ENCODE measurements around the gene POLE. TPM values are rescaled to one million over a fixed set of nuclear protein-coding genes. Genes with fewer than 3 reads are reported as not detected.

The POLE gene
- total RNA-seq, 4 donors from 2014 or later: 25.8 to 66.0 (median 36.9) TPM

- TF ChIP-seq, protein P1, sequence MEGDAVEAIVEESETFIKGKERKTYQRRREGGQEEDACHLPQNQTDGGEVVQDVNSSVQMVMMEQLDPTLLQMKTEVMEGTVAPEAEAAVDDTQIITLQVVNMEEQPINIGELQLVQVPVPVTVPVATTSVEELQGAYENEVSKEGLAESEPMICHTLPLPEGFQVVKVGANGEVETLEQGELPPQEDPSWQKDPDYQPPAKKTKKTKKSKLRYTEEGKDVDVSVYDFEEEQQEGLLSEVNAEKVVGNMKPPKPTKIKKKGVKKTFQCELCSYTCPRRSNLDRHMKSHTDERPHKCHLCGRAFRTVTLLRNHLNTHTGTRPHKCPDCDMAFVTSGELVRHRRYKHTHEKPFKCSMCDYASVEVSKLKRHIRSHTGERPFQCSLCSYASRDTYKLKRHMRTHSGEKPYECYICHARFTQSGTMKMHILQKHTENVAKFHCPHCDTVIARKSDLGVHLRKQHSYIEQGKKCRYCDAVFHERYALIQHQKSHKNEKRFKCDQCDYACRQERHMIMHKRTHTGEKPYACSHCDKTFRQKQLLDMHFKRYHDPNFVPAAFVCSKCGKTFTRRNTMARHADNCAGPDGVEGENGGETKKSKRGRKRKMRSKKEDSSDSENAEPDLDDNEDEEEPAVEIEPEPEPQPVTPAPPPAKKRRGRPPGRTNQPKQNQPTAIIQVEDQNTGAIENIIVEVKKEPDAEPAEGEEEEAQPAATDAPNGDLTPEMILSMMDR (IDR thresholded peaks at IDR 0.05): no peak
- no peak for TF ChIP-seq POLR2A (IDR thresholded peaks at IDR 0.05)
- H3K4me3 ChIP-seq (ENCODE audit: low read depth, poor library complexity, severe bottlenecking): no peak overlapping the region
- WGBS, 2 donors: 67 to 69% methylated on average over 17 to 20 of the region's 21 CpGs
- DNase-seq (ENCODE audit: low spot score in 2 of 2): no peak
- intact Hi-C loops (cut with DNase I; ENCODE audit: low total_unique reads): no loop called here
These were observed 65.3 kb downstream of the POLE start for GRCh38 chr12:132621657-132622435.

GRCh38 chr12:132620899-132621656 lies 66.1 kb downstream of the POLE start:
- H3K4me3 ChIP-seq (ENCODE audit: low read depth, poor library complexity, severe bottlenecking): no peak overlapping the region
- TF ChIP-seq, protein P1 (IDR thresholded peaks at IDR 0.05): no peak
- no peak for TF ChIP-seq POLR2A (IDR thresholded peaks at IDR 0.05)
- DNase-seq (ENCODE audit: low spot score in 2 of 2): no peak
- WGBS, 2 donors: 62 to 69% methylated on average over 19 to 23 of the region's 28 CpGs
- intact Hi-C loops (cut with DNase I; ENCODE audit: low total_unique reads): no loop called here

- H3K4me3 ChIP-seq (ENCODE audit: low read depth, poor library complexity, severe bottlenecking): no peak overlapping the region
- DNase-seq (ENCODE audit: low spot score in 2 of 2): no peak
- intact Hi-C loops (cut with DNase I; ENCODE audit: low total_unique reads): no loop called here
- 48 to 56% methylated on average over 26 to 29 of the region's 29 CpGs for WGBS, 2 donors
- TF ChIP-seq, protein P1 (IDR thresholded peaks at IDR 0.05): no peak
- no peak for TF ChIP-seq POLR2A (IDR thresholded peaks at IDR 0.05)
These were observed 66.8 kb downstream of the POLE start for GRCh38 chr12:132620113-132620898.

DNA sequence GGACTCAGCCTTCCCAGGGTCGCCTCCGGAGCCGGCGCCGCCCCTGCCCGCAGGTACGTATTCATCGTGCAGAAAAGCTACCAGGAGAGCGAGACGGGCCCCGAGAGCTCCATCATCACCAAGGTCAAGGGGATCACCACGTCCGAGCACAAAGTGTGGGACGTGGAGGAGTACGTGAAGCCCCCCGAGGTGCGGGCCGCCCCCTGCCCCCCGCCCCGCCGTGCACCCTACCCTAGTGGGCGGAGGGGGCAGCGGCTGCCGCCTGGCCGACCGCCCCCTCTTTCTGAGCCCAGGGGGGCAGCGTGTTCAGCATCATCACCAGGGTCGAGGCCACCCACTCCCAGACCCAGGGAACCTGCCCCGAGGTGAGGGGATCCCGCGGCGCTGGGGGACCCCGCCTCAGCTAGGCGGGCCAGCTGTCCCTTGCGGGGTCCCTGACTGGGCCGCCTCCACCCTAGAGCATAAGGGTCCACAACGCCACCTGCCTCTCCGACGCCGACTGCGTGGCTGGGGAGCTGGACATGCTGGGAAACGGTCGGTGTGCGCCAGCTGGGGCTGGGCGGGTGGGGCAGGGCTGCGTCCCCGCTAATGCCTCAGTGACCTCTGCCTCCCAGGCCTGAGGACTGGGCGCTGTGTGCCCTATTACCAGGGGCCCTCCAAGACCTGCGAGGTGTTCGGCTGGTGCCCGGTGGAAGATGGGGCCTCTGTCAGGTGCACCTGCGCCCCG lies 67.6 kb downstream of the POLE start:
- no peak for DNase-seq (ENCODE audit: low spot score in 2 of 2)
- intact Hi-C loops (cut with DNase I; ENCODE audit: low total_unique reads): loop anchor here (10.0 kb wide), 1 partner anchor 205 kb away; no protein-coding TSS in a partner anchor
- H3K4me3 ChIP-seq (ENCODE audit: low read depth, poor library complexity, severe bottlenecking): no peak overlapping the region
- no peak for TF ChIP-seq POLR2A (IDR thresholded peaks at IDR 0.05)
- TF ChIP-seq, protein P1 (IDR thresholded peaks at IDR 0.05): no peak
- 20 to 40% methylated on average over 1 to 24 of the region's 53 CpGs for WGBS, 2 donors

- no peak overlapping the region for H3K4me3 ChIP-seq (ENCODE audit: low read depth, poor library complexity, severe bottlenecking)
These were observed 68.1 kb downstream of the POLE start for GRCh38 chr12:132619071-132619385.

More at GRCh38 chr12:132619071-132619385, 68.1 kb downstream of the POLE start:
- intact Hi-C loops (cut with DNase I; ENCODE audit: low total_unique reads): loop anchor here (10.0 kb wide), 1 partner anchor 204 kb away; no protein-coding TSS in a partner anchor
- no peak for DNase-seq (ENCODE audit: low spot score in 2 of 2)
- 8% methylated on average over 11 of the region's 28 CpGs; no CpG with 5 or more reads in 1 of the 2 donors for WGBS, 2 donors
- TF ChIP-seq POLR2A (IDR thresholded peaks at IDR 0.05): no peak
- TF ChIP-seq, protein P1 (IDR thresholded peaks at IDR 0.05): no peak

Data from lower leg skin (tissue), 4 donors.